Keratinocyte (primary cell): Measurements from ENCODE around the gene FASTKD2. TPM values are rescaled to one million over a fixed set of nuclear protein-coding genes. Genes with fewer than 3 reads are reported as not detected.

Experiments
- DNase-seq: peaks from one replicate; pipeline ENCODE4 v3.0.0-alpha.2; 2011; ENCODE audit warnings: low read depth, missing footprints, low spot score
- FAIRE-seq: peaks from 2 replicates; lab custom pipeline; 2011; peaks lifted over from hg19 to GRCh38; lab: Jason Lieb, UNC
- H2AFZ ChIP-seq: 2 replicates; pipeline ENCODE4 v1.6.0; 2012; ENCODE audit warnings: low read length, control low read depth, inconsistent platforms; ENCODE audit not compliant: control insufficient read depth
- H3K27ac ChIP-seq: 2 replicates; pipeline ENCODE4 v1.5.1; 2011; ENCODE audit warnings: low read length; ENCODE audit not compliant: control insufficient read depth, insufficient read depth
- H3K27me3 ChIP-seq: 3 replicates; pipeline ENCODE4 v1.6.0; 2011; ENCODE audit warnings: low read length; ENCODE audit not compliant: control insufficient read depth, insufficient read depth; ENCODE audit errors: extremely low read depth
- H3K36me3 ChIP-seq, 2 experiments: 2 replicates in 1 of 2; 3 replicates in 1 of 2; pipeline ENCODE4 v1.5.1; 2011; ENCODE audit warnings: low read length in 2 of 2, mild to moderate bottlenecking in 1 of 2; ENCODE audit not compliant: control insufficient read depth in 2 of 2, insufficient read depth in 2 of 2; ENCODE audit errors: extremely low read depth in 1 of 2
- H3K4me1 ChIP-seq: 3 replicates; pipeline ENCODE4 v1.5.1; 2011; ENCODE audit warnings: low read length; ENCODE audit not compliant: control insufficient read depth, insufficient read depth; ENCODE audit errors: extremely low read depth
- H3K4me2 ChIP-seq: 3 replicates; pipeline ENCODE4 v1.6.0; 2011; ENCODE audit warnings: low read depth, low read length; ENCODE audit not compliant: control insufficient read depth, insufficient read depth; ENCODE audit errors: extremely low read depth
- H3K4me3 ChIP-seq, 3 experiments: fragments of 200-600 bp in 1 of 3; sonication (generic) in 1 of 3; 2 replicates in 2 of 3; 3 replicates in 1 of 3; pipeline ENCODE4 v1.5.1; 2011 to 2016; ENCODE audit warnings: low read length in 3 of 3, mild to moderate bottlenecking in 3 of 3, control low read depth in 2 of 3, inconsistent platforms in 1 of 3, low read depth in 1 of 3, mixed read lengths in 1 of 3, mixed run types in 1 of 3, moderate library complexity in 1 of 3; ENCODE audit not compliant: control insufficient read depth in 2 of 3, insufficient read depth in 2 of 3; ENCODE audit errors: extremely low read depth in 1 of 3
- H3K79me2 ChIP-seq: 2 replicates; pipeline ENCODE4 v1.6.0; 2012; ENCODE audit warnings: low read length; ENCODE audit not compliant: control insufficient read depth, insufficient read depth
- H3K9ac ChIP-seq: 3 replicates; pipeline ENCODE4 v1.6.0; 2011; ENCODE audit warnings: low read length; ENCODE audit not compliant: control insufficient read depth, insufficient read depth; ENCODE audit errors: extremely low read depth
- H3K9me1 ChIP-seq: 3 replicates; pipeline ENCODE4 v1.6.0; 2011; ENCODE audit warnings: low read length; ENCODE audit not compliant: control insufficient read depth, insufficient read depth; ENCODE audit errors: extremely low read depth
- H3K9me3 ChIP-seq: 2 replicates; pipeline ENCODE4 v1.5.1; 2012; ENCODE audit warnings: low read depth, low read length; ENCODE audit not compliant: control insufficient read depth
- H4K20me1 ChIP-seq: 3 replicates; pipeline ENCODE4 v1.6.0; 2011; ENCODE audit warnings: low read length; ENCODE audit not compliant: control insufficient read depth, insufficient read depth; ENCODE audit errors: extremely low read depth
- EZH2 ChIP-seq: IDR thresholded peaks from one replicate; pipeline ENCODE4 v1.6.1; 2012; ENCODE audit warnings: inconsistent platforms, mild to moderate bottlenecking, low read length, moderate library complexity
- dilution Hi-C: fragments of 300-500 bp; cut with MboI; formaldehyde crosslinking; loops from one replicate; pipeline ENCODE4 v1.7.0; 2020; ENCODE audit warnings: low sequenced_read_pairs; ENCODE audit not compliant: extremely low pct_ligation_motif_present
- polyA plus RNA-seq, 5 experiments: library from polyadenylated mRNA; depleted of rRNA in 3 of 5; stranded (reverse) in 3 of 5; stranded (forward) in 1 of 5; unstranded in 1 of 5; fragments of >200 nt; gene quantifications; 1 replicate in 1 of 5; 2 replicates in 3 of 5; 3 replicates in 1 of 5; pipeline versions ENCODE4 v1.2.1 to v1.2.3, GENCODE V29; 2011 to 2012; ENCODE audit warnings: missing spikeins in 2 of 5, low read depth in 1 of 5, low replicate concordance in 1 of 5
- TF ChIP-seq, protein P1 (sequence below), 3 experiments: IDR thresholded peaks in 1 of 3; conservative IDR thresholded peaks in 1 of 3; optimal IDR thresholded peaks in 1 of 3; 2 replicates in 2 of 3; 3 replicates in 1 of 3; pipeline versions ENCODE3 to v1.5.1; 2011; ENCODE audit warnings: low read length in 3 of 3, mild to moderate bottlenecking in 3 of 3, moderate library complexity in 2 of 3, control low read depth in 1 of 3, inconsistent platforms in 1 of 3; ENCODE audit not compliant: insufficient read depth in 2 of 3; ENCODE audit errors: extremely low read depth in 1 of 3

Gene FASTKD2
- polyA plus RNA-seq, 1 donor (not counting 4 experiments of a cell fraction or from before 2014, with no cell fraction given): 51.1 TPM

- Histone ChIP-seq H3K27me3 (no peaks in the 10 kb centered on the region), H2AFZ (no peak overlapping the region), H3K9ac (no peak overlapping the region), H3K4me1 (no peaks in the 10 kb centered on the region), H3K27ac (no peak overlapping the region), H3K9me3 (no peaks in the 10 kb centered on the region), H3K36me3 (peaks cover 16 to 17% of the 10 kb centered on the region in 2 experiments), H3K4me2 (no peak overlapping the region), H3K79me2 (no peaks in the 10 kb centered on the region), H4K20me1 (no peaks in the 10 kb centered on the region), H3K9me1 (no peaks in the 10 kb centered on the region), H3K4me3 (no peak overlapping the region)
- dilution Hi-C loops: no loop called here
- TF ChIP-seq EZH2: no peak
- TF ChIP-seq, protein P1, sequence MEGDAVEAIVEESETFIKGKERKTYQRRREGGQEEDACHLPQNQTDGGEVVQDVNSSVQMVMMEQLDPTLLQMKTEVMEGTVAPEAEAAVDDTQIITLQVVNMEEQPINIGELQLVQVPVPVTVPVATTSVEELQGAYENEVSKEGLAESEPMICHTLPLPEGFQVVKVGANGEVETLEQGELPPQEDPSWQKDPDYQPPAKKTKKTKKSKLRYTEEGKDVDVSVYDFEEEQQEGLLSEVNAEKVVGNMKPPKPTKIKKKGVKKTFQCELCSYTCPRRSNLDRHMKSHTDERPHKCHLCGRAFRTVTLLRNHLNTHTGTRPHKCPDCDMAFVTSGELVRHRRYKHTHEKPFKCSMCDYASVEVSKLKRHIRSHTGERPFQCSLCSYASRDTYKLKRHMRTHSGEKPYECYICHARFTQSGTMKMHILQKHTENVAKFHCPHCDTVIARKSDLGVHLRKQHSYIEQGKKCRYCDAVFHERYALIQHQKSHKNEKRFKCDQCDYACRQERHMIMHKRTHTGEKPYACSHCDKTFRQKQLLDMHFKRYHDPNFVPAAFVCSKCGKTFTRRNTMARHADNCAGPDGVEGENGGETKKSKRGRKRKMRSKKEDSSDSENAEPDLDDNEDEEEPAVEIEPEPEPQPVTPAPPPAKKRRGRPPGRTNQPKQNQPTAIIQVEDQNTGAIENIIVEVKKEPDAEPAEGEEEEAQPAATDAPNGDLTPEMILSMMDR (optimal IDR thresholded peaks at IDR 0.05 in 1 of 3, IDR thresholded peaks at IDR 0.05 in 1 of 3, conservative IDR thresholded peaks at IDR 0.05 in 1 of 3; ENCODE audit: extremely low read depth in 1 of 3, insufficient read depth in 2 of 3, low read length in 3 of 3): no peak
- DNase-seq (no peak), FAIRE-seq (no peak)
Observed at GRCh38 chr2:206792645-206793044, 27.2 kb downstream of the FASTKD2 start.

- dilution Hi-C loops: no loop called here
- no peaks in the 10 kb centered on the region for H3K4me1 ChIP-seq
Observed at GRCh38 chr2:206797376-206797775, 32.0 kb downstream of the FASTKD2 start.

More at GRCh38 chr2:206797376-206797775, 32.0 kb downstream of the FASTKD2 start:
- H3K4me2 ChIP-seq: no peak overlapping the region
- peaks cover 2 to 10% of the 10 kb centered on the region in 2 experiments for H3K36me3 ChIP-seq
- no peaks in the 10 kb centered on the region for H3K79me2 ChIP-seq
- H3K9me3 ChIP-seq: no peaks in the 10 kb centered on the region
- no peaks in the 10 kb centered on the region for H4K20me1 ChIP-seq
- H3K27ac ChIP-seq: no peak overlapping the region
- FAIRE-seq (no peak), DNase-seq (no peak)
- TF ChIP-seq, protein P1 (optimal IDR thresholded peaks at IDR 0.05 in 1 of 3, IDR thresholded peaks at IDR 0.05 in 1 of 3, conservative IDR thresholded peaks at IDR 0.05 in 1 of 3; ENCODE audit: extremely low read depth in 1 of 3, insufficient read depth in 2 of 3, low read length in 3 of 3): no peak
- no peak for TF ChIP-seq EZH2
- H3K27me3 ChIP-seq: no peaks in the 10 kb centered on the region
- H3K9me1 ChIP-seq: no peaks in the 10 kb centered on the region
- H2AFZ ChIP-seq: no peak overlapping the region
- H3K4me3 ChIP-seq: no peak overlapping the region
- H3K9ac ChIP-seq: no peak overlapping the region
